GM19193 (cell line): ENCODE measurements around the gene EHBP1L1.

Source experiments
- POLR2A ChIP-seq: IDR thresholded peaks from 4 replicates; pipeline ENCODE4 v1.6.1; 2011; ENCODE audit not compliant: insufficient read depth, insufficient read length; ENCODE audit errors: extremely low read depth

EHBP1L1 gene

GRCh38 chr11:65541093-65541982, 34.5 kb upstream of the EHBP1L1 start:
- no peak for TF ChIP-seq POLR2A

- TF ChIP-seq POLR2A, result no peak
Measured at GRCh38 chr11:65542738-65543390, 33.0 kb upstream of the EHBP1L1 start.

GRCh38 chr11:65545853-65546216, 30.0 kb upstream of the EHBP1L1 start:
- TF ChIP-seq POLR2A, result no peak

- TF ChIP-seq POLR2A, result peak; percentile 36
Measured at GRCh38 chr11:65546217-65546958, 29.5 kb upstream of the EHBP1L1 start.

GRCh38 chr11:65547446-65548125, 28.3 kb upstream of the EHBP1L1 start:
- TF ChIP-seq POLR2A, result no peak

- TF ChIP-seq POLR2A, result no peak
Measured at GRCh38 chr11:65548395-65548794, 27.5 kb upstream of the EHBP1L1 start.

- no peak for TF ChIP-seq POLR2A
Measured at GRCh38 chr11:65549096-65549495, 26.8 kb upstream of the EHBP1L1 start.

GRCh38 chr11:65551572-65552387, 24.1 kb upstream of the EHBP1L1 start:
- TF ChIP-seq POLR2A, result peak; percentile 23

GRCh38 chr11:65552388-65552951, 23.4 kb upstream of the EHBP1L1 start:
- TF ChIP-seq POLR2A, result no peak

- no peak for TF ChIP-seq POLR2A
Measured at GRCh38 chr11:65553301-65554001, 22.4 kb upstream of the EHBP1L1 start.

GRCh38 chr11:65554057-65554818, 21.6 kb upstream of the EHBP1L1 start:
- no peak for TF ChIP-seq POLR2A

GRCh38 chr11:65554842-65555430, 20.9 kb upstream of the EHBP1L1 start:
- no peak for TF ChIP-seq POLR2A
